Stimulated activated CD4-positive, alpha-beta T cell treated with anti-CD3 and anti-CD28 coated beads, Interleukin-2, amount 100 ng/mL, for 24 hours (primary cell): ENCODE data around the gene RABGAP1L.
A peak's percentile ranks its signal among the peaks of the same experiment; 100 is the strongest.
"Not testable (repeated sequence)": the region's sequence is repeated elsewhere in the genome, so short reads cannot be mapped to it uniquely, and the experiment has no call there.

Experiments used
- DNase-seq, 2 donors: peaks; one replicate each; pipeline ENCODE4 v3.0.0-alpha.2; 2020

Gene RABGAP1L

GRCh38 chr1:174159252-174160108 lies at the start of gene RABGAP1L:
Gene RABGAP1L, plus strand, starts transcription at chr1:174159520.
- DNase-seq: peak; percentile 91 to 93

GRCh38 chr1:174110053-174110452 lies 49.3 kb upstream of the RABGAP1L start:
- no peak for DNase-seq

GRCh38 chr1:174112489-174113162 lies 46.7 kb upstream of the RABGAP1L start:
- DNase-seq: no peak

GRCh38 chr1:174114106-174114505 lies 45.2 kb upstream of the RABGAP1L start:
- no peak for DNase-seq

GRCh38 chr1:174114788-174115448 lies 44.4 kb upstream of the RABGAP1L start:
- peak in 1 of 2 donors; percentile 21 for DNase-seq

GRCh38 chr1:174116042-174116441 lies 43.3 kb upstream of the RABGAP1L start:
- no peak for DNase-seq

- no peak for DNase-seq
Observed at GRCh38 chr1:174118751-174119150, 40.6 kb upstream of the RABGAP1L start.

- not testable (repeated sequence) for DNase-seq
Observed at GRCh38 chr1:174122318-174122717, 37.0 kb upstream of the RABGAP1L start.

GRCh38 chr1:174123843-174124242 lies 35.5 kb upstream of the RABGAP1L start:
- DNase-seq: no peak

- DNase-seq: not testable (repeated sequence)
Observed at GRCh38 chr1:174127176-174127575, 32.1 kb upstream of the RABGAP1L start.

GRCh38 chr1:174131032-174131638 lies 28.2 kb upstream of the RABGAP1L start:
- DNase-seq: no peak

GRCh38 chr1:174134003-174134659 lies 25.2 kb upstream of the RABGAP1L start:
- DNase-seq: no peak

- DNase-seq: no peak
Observed at GRCh38 chr1:174135211-174135610, 24.1 kb upstream of the RABGAP1L start.

GRCh38 chr1:174136714-174137113 lies 22.6 kb upstream of the RABGAP1L start:
- DNase-seq: no peak

- no peak for DNase-seq
Observed at GRCh38 chr1:174142836-174143235, 16.5 kb upstream of the RABGAP1L start.

GRCh38 chr1:174143727-174144396 lies 15.5 kb upstream of the RABGAP1L start:
- DNase-seq: not testable (repeated sequence)

- DNase-seq: not testable (repeated sequence)
Observed at GRCh38 chr1:174144397-174144783, 14.9 kb upstream of the RABGAP1L start.

- no peak for DNase-seq
Observed at GRCh38 chr1:174149216-174149615, 10.1 kb upstream of the RABGAP1L start.

GRCh38 chr1:174150499-174150898 lies 8.8 kb upstream of the RABGAP1L start:
- no peak for DNase-seq

- DNase-seq: no peak
Observed at GRCh38 chr1:174152427-174152826, 6.9 kb upstream of the RABGAP1L start.

- DNase-seq: no peak
Observed at GRCh38 chr1:174153085-174153824, 6.1 kb upstream of the RABGAP1L start.

- no peak for DNase-seq
Observed at GRCh38 chr1:174153825-174154107, 5.6 kb upstream of the RABGAP1L start.
